ENCODE measurements around the gene RHOBTB3. TPM values are rescaled to one million over a fixed set of nuclear protein-coding genes. Genes with fewer than 3 reads are reported as not detected.

Gene RHOBTB3
- total RNA-seq, 1 donor: 23.3 TPM

GRCh38 chr5:95821110-95822021 is 90.2 kb downstream of the RHOBTB3 start:
- H3K9me3 ChIP-seq (ENCODE audit: low read depth, low read length): no peaks in the 10 kb centered on the region
- H3K4me1 ChIP-seq (ENCODE audit: insufficient read depth, low read length): peaks cover 90% of the 10 kb centered on the region
- no peaks in the 10 kb centered on the region for H3K27me3 ChIP-seq (ENCODE audit: insufficient read depth, low read length)
- H3K4me3 ChIP-seq (ENCODE audit: low read length): peak overlapping the region; percentile 98

GRCh38 chr5:95822043-95822541 is 91.0 kb downstream of the RHOBTB3 start:
- Histone ChIP-seq H3K27me3 (ENCODE audit: insufficient read depth, low read length) (no peaks in the 10 kb centered on the region), H3K4me1 (ENCODE audit: insufficient read depth, low read length) (peaks cover 90% of the 10 kb centered on the region), H3K4me3 (ENCODE audit: low read length) (peak overlapping the region; percentile 98), H3K9me3 (ENCODE audit: low read depth, low read length) (no peaks in the 10 kb centered on the region)

- Histone ChIP-seq H3K27me3 (ENCODE audit: insufficient read depth, low read length) (no peaks in the 10 kb centered on the region), H3K4me3 (ENCODE audit: low read length) (peak within 1 kb of the TSS; percentile 98), H3K9me3 (ENCODE audit: low read depth, low read length) (no peaks in the 10 kb centered on the region), H3K4me1 (ENCODE audit: insufficient read depth, low read length) (peaks cover 90% of the 10 kb centered on the region)
These were observed 91.5 kb downstream of the RHOBTB3 start, which contains the start of gene GLRX for GRCh38 chr5:95822542-95823181. Gene GLRX (minus strand): TSS chr5:95822726. CDS start chr5:95822662, 64 bp downstream.

GRCh38 chr5:95823218-95823737 is 92.1 kb downstream of the RHOBTB3 start:
- Histone ChIP-seq H3K4me3 (ENCODE audit: low read length) (peak overlapping the region; percentile 98), H3K27me3 (ENCODE audit: insufficient read depth, low read length) (no peaks in the 10 kb centered on the region), H3K4me1 (ENCODE audit: insufficient read depth, low read length) (peaks cover 90% of the 10 kb centered on the region), H3K9me3 (ENCODE audit: low read depth, low read length) (no peaks in the 10 kb centered on the region)

- Histone ChIP-seq H3K9me3 (ENCODE audit: low read depth, low read length) (no peaks in the 10 kb centered on the region), H3K4me3 (ENCODE audit: low read length) (peak overlapping the region; percentile 98), H3K27me3 (ENCODE audit: insufficient read depth, low read length) (no peaks in the 10 kb centered on the region), H3K4me1 (ENCODE audit: insufficient read depth, low read length) (peaks cover 87% of the 10 kb centered on the region)
These were observed 92.8 kb downstream of the RHOBTB3 start for GRCh38 chr5:95823738-95824609.

GRCh38 chr5:95824747-95825146 is 93.6 kb downstream of the RHOBTB3 start:
- H3K27me3 ChIP-seq (ENCODE audit: insufficient read depth, low read length): no peaks in the 10 kb centered on the region
- H3K4me3 ChIP-seq (ENCODE audit: low read length): no peak overlapping the region
- peaks cover 79% of the 10 kb centered on the region for H3K4me1 ChIP-seq (ENCODE audit: insufficient read depth, low read length)
- no peaks in the 10 kb centered on the region for H3K9me3 ChIP-seq (ENCODE audit: low read depth, low read length)

- Histone ChIP-seq H3K4me1 (ENCODE audit: insufficient read depth, low read length) (peaks cover 72% of the 10 kb centered on the region), H3K4me3 (ENCODE audit: low read length) (no peak overlapping the region), H3K27me3 (ENCODE audit: insufficient read depth, low read length) (no peaks in the 10 kb centered on the region)
These were observed 94.4 kb downstream of the RHOBTB3 start for GRCh38 chr5:95825495-95825894.

GRCh38 chr5:95826949-95827891 is 96.1 kb downstream of the RHOBTB3 start:
- Histone ChIP-seq H3K9me3 (ENCODE audit: low read depth, low read length) (no peaks in the 10 kb centered on the region), H3K4me1 (ENCODE audit: insufficient read depth, low read length) (peaks cover 64% of the 10 kb centered on the region), H3K27me3 (ENCODE audit: insufficient read depth, low read length) (no peaks in the 10 kb centered on the region), H3K4me3 (ENCODE audit: low read length) (no peak overlapping the region)

More at GRCh38 chr5:95825495-95825894, 94.4 kb downstream of the RHOBTB3 start:
- H3K9me3 ChIP-seq (ENCODE audit: low read depth, low read length): no peaks in the 10 kb centered on the region

- no peaks in the 10 kb centered on the region for H3K9me3 ChIP-seq (ENCODE audit: low read depth, low read length)
- no peaks in the 10 kb centered on the region for H3K27me3 ChIP-seq (ENCODE audit: insufficient read depth, low read length)
- H3K4me3 ChIP-seq (ENCODE audit: low read length): no peak overlapping the region
- H3K4me1 ChIP-seq (ENCODE audit: insufficient read depth, low read length): peaks cover 69% of the 10 kb centered on the region
These were observed 96.7 kb downstream of the RHOBTB3 start for GRCh38 chr5:95827892-95828246.

GRCh38 chr5:95830226-95830625 is 99.1 kb downstream of the RHOBTB3 start:
- Histone ChIP-seq H3K4me1 (ENCODE audit: insufficient read depth, low read length) (peaks cover 60% of the 10 kb centered on the region), H3K4me3 (ENCODE audit: low read length) (no peak overlapping the region), H3K27me3 (ENCODE audit: insufficient read depth, low read length) (no peaks in the 10 kb centered on the region), H3K9me3 (ENCODE audit: low read depth, low read length) (no peaks in the 10 kb centered on the region)

- Histone ChIP-seq H3K9me3 (ENCODE audit: low read depth, low read length) (no peaks in the 10 kb centered on the region), H3K4me3 (ENCODE audit: low read length) (no peak overlapping the region), H3K27me3 (ENCODE audit: insufficient read depth, low read length) (no peaks in the 10 kb centered on the region), H3K4me1 (ENCODE audit: insufficient read depth, low read length) (peaks cover 54% of the 10 kb centered on the region)
These were observed 101.5 kb downstream of the RHOBTB3 start for GRCh38 chr5:95832664-95833063.

GRCh38 chr5:95835682-95836385 is 104.7 kb downstream of the RHOBTB3 start:
- peaks cover 70% of the 10 kb centered on the region for H3K4me1 ChIP-seq (ENCODE audit: insufficient read depth, low read length)
- H3K9me3 ChIP-seq (ENCODE audit: low read depth, low read length): no peaks in the 10 kb centered on the region
- H3K27me3 ChIP-seq (ENCODE audit: insufficient read depth, low read length): no peaks in the 10 kb centered on the region
- H3K4me3 ChIP-seq (ENCODE audit: low read length): peak overlapping the region; percentile 66

- H3K9me3 ChIP-seq (ENCODE audit: low read depth, low read length): no peaks in the 10 kb centered on the region
- H3K4me3 ChIP-seq (ENCODE audit: low read length): no peak overlapping the region
- no peaks in the 10 kb centered on the region for H3K27me3 ChIP-seq (ENCODE audit: insufficient read depth, low read length)
- peaks cover 77% of the 10 kb centered on the region for H3K4me1 ChIP-seq (ENCODE audit: insufficient read depth, low read length)
These were observed 105.4 kb downstream of the RHOBTB3 start for GRCh38 chr5:95836544-95836943.

All from mononuclear cell (primary cell).